HepG2 (cell line): Measurements from ENCODE around the gene RBBP8NL. TPM values are rescaled to one million over a fixed set of nuclear protein-coding genes. Genes with fewer than 3 reads are reported as not detected.
A peak's percentile ranks its signal among the peaks of the same experiment; 100 is the strongest.

Experiments used
- NAIF1 ChIP-seq: sonication (generic); formaldehyde crosslinking; IDR thresholded peaks from 2 replicates; pipeline ENCODE4 v1.5.0; 2020; ENCODE audit warnings: mild to moderate bottlenecking, missing genetic modification reagents, borderline replicate concordance
- SMARCE1 ChIP-seq: fragments of 450-650 bp; IDR thresholded peaks from 2 replicates; pipeline ENCODE4 v1.6.1; 2017; ENCODE audit warnings: borderline replicate concordance
- ZNF234 ChIP-seq: sonication (generic); formaldehyde crosslinking; conservative IDR thresholded peaks from 2 replicates; pipeline ENCODE4 v1.5.1; 2020; ENCODE audit warnings: mild to moderate bottlenecking, missing genetic modification reagents
- ZNF282 ChIP-seq: fragments of 450-650 bp; IDR thresholded peaks from 2 replicates; pipeline ENCODE4 v1.6.1; 2018; ENCODE audit not compliant: partially characterized antibody
- ZNF644 ChIP-seq: IDR thresholded peaks from 2 replicates; pipeline ENCODE4 v1.6.1; 2016; ENCODE audit warnings: low read depth
- ZSCAN25 ChIP-seq: sonication (generic); formaldehyde crosslinking; IDR thresholded peaks from 2 replicates; pipeline ENCODE4 v1.8.0; 2022; ENCODE audit warnings: mild to moderate bottlenecking, missing genetic modification reagents
- ZSCAN9 ChIP-seq: IDR thresholded peaks from 2 replicates; pipeline ENCODE4 v1.6.1; 2016; ENCODE audit warnings: borderline replicate concordance
- polyA plus RNA-seq, 8 experiments: library from polyadenylated mRNA; depleted of rRNA in 3 of 8; stranded (reverse) in 7 of 8; unstranded in 1 of 8; fragments of >200 nt; fragmentation: Illumina TruSeq in 4 of 8; extraction: Trizol in 4 of 8; gene quantifications; 2 replicates each; pipeline versions ENCODE4 v1.2.1 to v1.2.3, GENCODE V29; 2011 to 2016; ENCODE audit warnings: low read depth in 4 of 8, missing spikeins in 1 of 8, mixed read lengths in 1 of 8; ENCODE audit not compliant: insufficient read depth in 1 of 8
- total RNA-seq, 5 experiments: library from RNA; depleted of rRNA; stranded (reverse); fragments of >200 nt; fragmentation: Illumina TruSeq; extraction: Trizol; gene quantifications; 2 replicates each; pipeline ENCODE4 v1.2.3, GENCODE V29; 2016; ENCODE audit warnings: low read depth in 1 of 5
- TF ChIP-seq, protein P1 (sequence below): sonication (generic); formaldehyde crosslinking; IDR thresholded peaks from 2 replicates; pipeline ENCODE4 v1.4.0; 2020; ENCODE audit warnings: missing genetic modification reagents; ENCODE audit errors: not compliant biosample characterization
- TF ChIP-seq, protein P2 (sequence below): sonication (generic); formaldehyde crosslinking; IDR thresholded peaks from 2 replicates; pipeline ENCODE4 v1.5.0; 2020; ENCODE audit warnings: mild to moderate bottlenecking, missing genetic modification reagents, borderline replicate concordance
- TF ChIP-seq, protein P3 (sequence below): sonication (generic); formaldehyde crosslinking; IDR thresholded peaks from 2 replicates; pipeline ENCODE4 v1.5.1; 2020; ENCODE audit warnings: mild to moderate bottlenecking, missing genetic modification reagents, borderline replicate concordance
- TF ChIP-seq, protein P4 (sequence below): sonication (generic); formaldehyde crosslinking; IDR thresholded peaks from 2 replicates; pipeline ENCODE4 v1.4.0; 2020; ENCODE audit warnings: missing genetic modification reagents, borderline replicate concordance
- TF ChIP-seq, protein P5 (sequence below): IDR thresholded peaks from 2 replicates; pipeline ENCODE4 v1.6.1; 2012; ENCODE audit warnings: low read depth, low read length, improper control_type of control experiment

Gene RBBP8NL
- total and polyA plus RNA-seq, 2 of the 13 experiments (the other 11 are each of a cell fraction or from before 2014, with no cell fraction given), result 0.69 to 0.86 TPM

DNA sequence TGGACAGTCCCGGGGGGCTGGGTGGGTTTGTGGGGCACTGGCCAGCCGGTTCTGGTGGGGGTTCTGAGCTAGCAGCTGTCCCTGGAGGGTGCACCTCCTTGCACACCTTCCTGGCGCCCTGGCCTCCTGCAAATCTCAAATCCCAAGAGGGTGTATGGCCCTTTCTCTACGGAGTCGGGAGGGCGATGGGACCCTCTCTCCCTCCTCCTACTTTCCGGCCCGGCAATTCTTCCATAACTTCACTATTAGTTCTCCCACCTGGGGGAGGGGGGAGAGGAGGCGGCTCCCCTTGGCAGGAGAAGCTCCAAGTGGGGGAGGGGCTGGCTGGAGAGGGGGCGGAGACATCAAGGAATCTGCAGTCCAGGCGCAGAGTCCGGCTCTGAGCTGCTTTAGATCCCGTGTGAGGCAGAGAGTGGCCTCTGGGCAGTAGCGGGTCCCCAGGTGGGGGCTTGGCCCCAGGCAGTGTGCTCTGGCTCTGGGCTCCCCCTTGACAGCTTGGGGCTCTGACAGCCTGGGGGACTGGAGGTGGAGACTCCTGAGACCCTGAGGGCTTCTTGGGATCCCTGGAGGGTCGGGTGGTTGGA is 58.9 kb downstream of the RBBP8NL start (continued):
- TF ChIP-seq, protein P1, sequence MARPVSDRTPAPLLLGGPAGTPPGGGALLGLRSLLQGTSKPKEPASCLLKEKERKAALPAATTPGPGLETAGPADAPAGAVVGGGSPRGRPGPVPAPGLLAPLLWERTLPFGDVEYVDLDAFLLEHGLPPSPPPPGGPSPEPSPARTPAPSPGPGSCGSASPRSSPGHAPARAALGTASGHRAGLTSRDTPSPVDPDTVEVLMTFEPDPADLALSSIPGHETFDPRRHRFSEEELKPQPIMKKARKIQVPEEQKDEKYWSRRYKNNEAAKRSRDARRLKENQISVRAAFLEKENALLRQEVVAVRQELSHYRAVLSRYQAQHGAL, result no peak
- TF ChIP-seq, protein P2, sequence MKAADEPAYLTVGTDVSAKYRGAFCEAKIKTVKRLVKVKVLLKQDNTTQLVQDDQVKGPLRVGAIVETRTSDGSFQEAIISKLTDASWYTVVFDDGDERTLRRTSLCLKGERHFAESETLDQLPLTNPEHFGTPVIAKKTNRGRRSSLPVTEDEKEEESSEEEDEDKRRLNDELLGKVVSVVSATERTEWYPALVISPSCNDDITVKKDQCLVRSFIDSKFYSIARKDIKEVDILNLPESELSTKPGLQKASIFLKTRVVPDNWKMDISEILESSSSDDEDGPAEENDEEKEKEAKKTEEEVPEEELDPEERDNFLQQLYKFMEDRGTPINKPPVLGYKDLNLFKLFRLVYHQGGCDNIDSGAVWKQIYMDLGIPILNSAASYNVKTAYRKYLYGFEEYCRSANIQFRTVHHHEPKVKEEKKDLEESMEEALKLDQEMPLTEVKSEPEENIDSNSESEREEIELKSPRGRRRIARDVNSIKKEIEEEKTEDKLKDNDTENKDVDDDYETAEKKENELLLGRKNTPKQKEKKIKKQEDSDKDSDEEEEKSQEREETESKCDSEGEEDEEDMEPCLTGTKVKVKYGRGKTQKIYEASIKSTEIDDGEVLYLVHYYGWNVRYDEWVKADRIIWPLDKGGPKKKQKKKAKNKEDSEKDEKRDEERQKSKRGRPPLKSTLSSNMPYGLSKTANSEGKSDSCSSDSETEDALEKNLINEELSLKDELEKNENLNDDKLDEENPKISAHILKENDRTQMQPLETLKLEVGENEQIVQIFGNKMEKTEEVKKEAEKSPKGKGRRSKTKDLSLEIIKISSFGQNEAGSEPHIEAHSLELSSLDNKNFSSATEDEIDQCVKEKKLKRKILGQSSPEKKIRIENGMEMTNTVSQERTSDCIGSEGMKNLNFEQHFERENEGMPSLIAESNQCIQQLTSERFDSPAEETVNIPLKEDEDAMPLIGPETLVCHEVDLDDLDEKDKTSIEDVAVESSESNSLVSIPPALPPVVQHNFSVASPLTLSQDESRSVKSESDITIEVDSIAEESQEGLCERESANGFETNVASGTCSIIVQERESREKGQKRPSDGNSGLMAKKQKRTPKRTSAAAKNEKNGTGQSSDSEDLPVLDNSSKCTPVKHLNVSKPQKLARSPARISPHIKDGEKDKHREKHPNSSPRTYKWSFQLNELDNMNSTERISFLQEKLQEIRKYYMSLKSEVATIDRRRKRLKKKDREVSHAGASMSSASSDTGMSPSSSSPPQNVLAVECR (CRISPR knock-in tag), result no peak; the same call in 1 of the 2 replicates
- no peak for TF ChIP-seq ZSCAN9 (CRISPR knock-in tag)
- TF ChIP-seq, protein P3, sequence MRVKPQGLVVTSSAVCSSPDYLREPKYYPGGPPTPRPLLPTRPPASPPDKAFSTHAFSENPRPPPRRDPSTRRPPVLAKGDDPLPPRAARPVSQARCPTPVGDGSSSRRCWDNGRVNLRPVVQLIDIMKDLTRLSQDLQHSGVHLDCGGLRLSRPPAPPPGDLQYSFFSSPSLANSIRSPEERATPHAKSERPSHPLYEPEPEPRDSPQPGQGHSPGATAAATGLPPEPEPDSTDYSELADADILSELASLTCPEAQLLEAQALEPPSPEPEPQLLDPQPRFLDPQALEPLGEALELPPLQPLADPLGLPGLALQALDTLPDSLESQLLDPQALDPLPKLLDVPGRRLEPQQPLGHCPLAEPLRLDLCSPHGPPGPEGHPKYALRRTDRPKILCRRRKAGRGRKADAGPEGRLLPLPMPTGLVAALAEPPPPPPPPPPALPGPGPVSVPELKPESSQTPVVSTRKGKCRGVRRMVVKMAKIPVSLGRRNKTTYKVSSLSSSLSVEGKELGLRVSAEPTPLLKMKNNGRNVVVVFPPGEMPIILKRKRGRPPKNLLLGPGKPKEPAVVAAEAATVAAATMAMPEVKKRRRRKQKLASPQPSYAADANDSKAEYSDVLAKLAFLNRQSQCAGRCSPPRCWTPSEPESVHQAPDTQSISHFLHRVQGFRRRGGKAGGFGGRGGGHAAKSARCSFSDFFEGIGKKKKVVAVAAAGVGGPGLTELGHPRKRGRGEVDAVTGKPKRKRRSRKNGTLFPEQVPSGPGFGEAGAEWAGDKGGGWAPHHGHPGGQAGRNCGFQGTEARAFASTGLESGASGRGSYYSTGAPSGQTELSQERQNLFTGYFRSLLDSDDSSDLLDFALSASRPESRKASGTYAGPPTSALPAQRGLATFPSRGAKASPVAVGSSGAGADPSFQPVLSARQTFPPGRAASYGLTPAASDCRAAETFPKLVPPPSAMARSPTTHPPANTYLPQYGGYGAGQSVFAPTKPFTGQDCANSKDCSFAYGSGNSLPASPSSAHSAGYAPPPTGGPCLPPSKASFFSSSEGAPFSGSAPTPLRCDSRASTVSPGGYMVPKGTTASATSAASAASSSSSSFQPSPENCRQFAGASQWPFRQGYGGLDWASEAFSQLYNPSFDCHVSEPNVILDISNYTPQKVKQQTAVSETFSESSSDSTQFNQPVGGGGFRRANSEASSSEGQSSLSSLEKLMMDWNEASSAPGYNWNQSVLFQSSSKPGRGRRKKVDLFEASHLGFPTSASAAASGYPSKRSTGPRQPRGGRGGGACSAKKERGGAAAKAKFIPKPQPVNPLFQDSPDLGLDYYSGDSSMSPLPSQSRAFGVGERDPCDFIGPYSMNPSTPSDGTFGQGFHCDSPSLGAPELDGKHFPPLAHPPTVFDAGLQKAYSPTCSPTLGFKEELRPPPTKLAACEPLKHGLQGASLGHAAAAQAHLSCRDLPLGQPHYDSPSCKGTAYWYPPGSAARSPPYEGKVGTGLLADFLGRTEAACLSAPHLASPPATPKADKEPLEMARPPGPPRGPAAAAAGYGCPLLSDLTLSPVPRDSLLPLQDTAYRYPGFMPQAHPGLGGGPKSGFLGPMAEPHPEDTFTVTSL (CRISPR knock-in tag), result no peak
- TF ChIP-seq ZNF644 (CRISPR knock-in tag), result no peak
- no peak for TF ChIP-seq NAIF1 (CRISPR knock-in tag)
- TF ChIP-seq SMARCE1, result no peak
- TF ChIP-seq, protein P4, sequence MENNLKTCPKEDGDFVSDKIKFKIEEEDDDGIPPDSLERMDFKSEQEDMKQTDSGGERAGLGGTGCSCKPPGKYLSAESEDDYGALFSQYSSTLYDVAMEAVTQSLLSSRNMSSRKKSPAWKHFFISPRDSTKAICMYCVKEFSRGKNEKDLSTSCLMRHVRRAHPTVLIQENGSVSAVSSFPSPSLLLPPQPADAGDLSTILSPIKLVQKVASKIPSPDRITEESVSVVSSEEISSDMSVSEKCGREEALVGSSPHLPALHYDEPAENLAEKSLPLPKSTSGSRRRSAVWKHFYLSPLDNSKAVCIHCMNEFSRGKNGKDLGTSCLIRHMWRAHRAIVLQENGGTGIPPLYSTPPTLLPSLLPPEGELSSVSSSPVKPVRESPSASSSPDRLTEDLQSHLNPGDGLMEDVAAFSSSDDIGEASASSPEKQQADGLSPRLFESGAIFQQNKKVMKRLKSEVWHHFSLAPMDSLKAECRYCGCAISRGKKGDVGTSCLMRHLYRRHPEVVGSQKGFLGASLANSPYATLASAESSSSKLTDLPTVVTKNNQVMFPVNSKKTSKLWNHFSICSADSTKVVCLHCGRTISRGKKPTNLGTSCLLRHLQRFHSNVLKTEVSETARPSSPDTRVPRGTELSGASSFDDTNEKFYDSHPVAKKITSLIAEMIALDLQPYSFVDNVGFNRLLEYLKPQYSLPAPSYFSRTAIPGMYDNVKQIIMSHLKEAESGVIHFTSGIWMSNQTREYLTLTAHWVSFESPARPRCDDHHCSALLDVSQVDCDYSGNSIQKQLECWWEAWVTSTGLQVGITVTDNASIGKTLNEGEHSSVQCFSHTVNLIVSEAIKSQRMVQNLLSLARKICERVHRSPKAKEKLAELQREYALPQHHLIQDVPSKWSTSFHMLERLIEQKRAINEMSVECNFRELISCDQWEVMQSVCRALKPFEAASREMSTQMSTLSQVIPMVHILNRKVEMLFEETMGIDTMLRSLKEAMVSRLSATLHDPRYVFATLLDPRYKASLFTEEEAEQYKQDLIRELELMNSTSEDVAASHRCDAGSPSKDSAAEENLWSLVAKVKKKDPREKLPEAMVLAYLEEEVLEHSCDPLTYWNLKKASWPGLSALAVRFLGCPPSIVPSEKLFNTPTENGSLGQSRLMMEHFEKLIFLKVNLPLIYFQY (CRISPR knock-in tag), result peak; percentile 49; the same call in 1 of the 2 replicates
- TF ChIP-seq, protein P5, sequence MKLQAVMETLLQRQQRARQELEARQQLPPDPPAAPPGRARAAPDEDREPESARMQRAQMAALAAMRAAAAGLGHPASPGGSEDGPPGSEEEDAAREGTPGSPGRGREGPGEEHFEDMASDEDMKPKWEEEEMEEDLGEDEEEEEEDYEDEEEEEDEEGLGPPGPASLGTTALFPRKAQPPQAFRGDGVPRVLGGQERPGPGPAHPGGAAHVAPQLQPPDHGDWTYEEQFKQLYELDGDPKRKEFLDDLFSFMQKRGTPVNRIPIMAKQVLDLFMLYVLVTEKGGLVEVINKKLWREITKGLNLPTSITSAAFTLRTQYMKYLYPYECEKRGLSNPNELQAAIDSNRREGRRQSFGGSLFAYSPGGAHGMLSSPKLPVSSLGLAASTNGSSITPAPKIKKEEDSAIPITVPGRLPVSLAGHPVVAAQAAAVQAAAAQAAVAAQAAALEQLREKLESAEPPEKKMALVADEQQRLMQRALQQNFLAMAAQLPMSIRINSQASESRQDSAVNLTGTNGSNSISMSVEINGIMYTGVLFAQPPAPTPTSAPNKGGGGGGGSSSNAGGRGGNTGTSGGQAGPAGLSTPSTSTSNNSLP, result peak; percentile 62; the same call in 1 of the 2 replicates
- TF ChIP-seq ZSCAN25 (CRISPR knock-in tag), result no peak
- TF ChIP-seq ZNF234 (CRISPR knock-in tag), result no peak
- no peak for TF ChIP-seq ZNF282
